Body of pancreas (tissue), 4 donors: ENCODE data around the gene FAT2.

Experiments
- POLR2A ChIP-seq, 3 donors: fragments of 450-650 bp; IDR thresholded peaks; one replicate each; pipeline ENCODE4 v1.6.1; 2016; ENCODE audit warnings: antibody characterized with exemption in 3 of 3, mild to moderate bottlenecking in 2 of 3
- TF ChIP-seq, protein P1 (sequence below), 7 experiments: fragments of 450-650 bp in 4 of 7; fragments of 200-600 bp in 3 of 7; sonication (generic) in 3 of 7; IDR thresholded peaks; one replicate each; pipeline ENCODE4 v1.5.1; 2016 to 2019; ENCODE audit warnings: antibody characterized with exemption in 7 of 7

DNA sequence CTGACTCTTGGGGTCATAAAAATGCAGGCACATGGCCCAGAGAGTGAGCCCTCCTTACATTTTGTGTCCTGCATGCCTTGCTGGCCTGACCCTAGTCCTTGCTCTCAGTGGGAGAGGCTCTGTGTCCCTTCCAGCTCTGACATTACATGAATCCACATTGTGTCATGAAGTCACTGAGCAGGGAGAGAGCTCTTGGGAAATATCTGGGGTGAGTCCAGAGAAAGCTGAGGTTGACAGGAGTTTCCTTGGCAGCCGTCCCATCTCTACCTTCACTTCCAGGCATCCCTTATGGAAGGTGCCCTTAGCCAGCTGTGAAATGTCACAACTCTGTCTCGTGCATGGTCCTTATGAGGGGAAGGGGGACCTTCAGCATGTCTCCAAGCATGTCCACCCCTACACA is 41.0 kb downstream of the FAT2 start:
- TF ChIP-seq, protein P1, sequence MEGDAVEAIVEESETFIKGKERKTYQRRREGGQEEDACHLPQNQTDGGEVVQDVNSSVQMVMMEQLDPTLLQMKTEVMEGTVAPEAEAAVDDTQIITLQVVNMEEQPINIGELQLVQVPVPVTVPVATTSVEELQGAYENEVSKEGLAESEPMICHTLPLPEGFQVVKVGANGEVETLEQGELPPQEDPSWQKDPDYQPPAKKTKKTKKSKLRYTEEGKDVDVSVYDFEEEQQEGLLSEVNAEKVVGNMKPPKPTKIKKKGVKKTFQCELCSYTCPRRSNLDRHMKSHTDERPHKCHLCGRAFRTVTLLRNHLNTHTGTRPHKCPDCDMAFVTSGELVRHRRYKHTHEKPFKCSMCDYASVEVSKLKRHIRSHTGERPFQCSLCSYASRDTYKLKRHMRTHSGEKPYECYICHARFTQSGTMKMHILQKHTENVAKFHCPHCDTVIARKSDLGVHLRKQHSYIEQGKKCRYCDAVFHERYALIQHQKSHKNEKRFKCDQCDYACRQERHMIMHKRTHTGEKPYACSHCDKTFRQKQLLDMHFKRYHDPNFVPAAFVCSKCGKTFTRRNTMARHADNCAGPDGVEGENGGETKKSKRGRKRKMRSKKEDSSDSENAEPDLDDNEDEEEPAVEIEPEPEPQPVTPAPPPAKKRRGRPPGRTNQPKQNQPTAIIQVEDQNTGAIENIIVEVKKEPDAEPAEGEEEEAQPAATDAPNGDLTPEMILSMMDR (IDR thresholded peaks at IDR 0.05): no peak
- no peak for TF ChIP-seq POLR2A (IDR thresholded peaks at IDR 0.05)
